ENCODE measurements around the gene PHLDA3.
A peak's percentile ranks its signal among the peaks of the same experiment; 100 is the strongest.

DNA sequence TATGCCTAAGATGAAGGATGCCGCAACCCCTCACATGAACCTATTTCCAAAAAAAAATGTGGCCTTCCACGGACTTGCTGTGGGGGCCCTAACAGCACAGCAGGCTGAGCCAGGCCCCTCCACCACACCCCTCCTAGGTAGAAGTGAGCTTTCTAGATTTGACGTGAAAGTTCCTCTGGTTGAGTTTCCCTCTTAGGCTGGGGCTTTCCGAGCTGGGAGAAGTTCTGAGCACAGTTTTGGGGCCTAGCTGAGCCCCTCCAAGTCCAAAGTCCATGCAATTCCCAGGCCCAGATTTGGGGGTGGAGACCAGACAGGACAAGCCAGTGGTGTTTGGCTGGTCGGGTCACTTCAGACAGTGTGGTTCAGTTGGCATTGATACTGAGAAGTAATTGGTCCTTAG, 13.8 kb upstream of the PHLDA3 start:
- TF ChIP-seq, protein P1, sequence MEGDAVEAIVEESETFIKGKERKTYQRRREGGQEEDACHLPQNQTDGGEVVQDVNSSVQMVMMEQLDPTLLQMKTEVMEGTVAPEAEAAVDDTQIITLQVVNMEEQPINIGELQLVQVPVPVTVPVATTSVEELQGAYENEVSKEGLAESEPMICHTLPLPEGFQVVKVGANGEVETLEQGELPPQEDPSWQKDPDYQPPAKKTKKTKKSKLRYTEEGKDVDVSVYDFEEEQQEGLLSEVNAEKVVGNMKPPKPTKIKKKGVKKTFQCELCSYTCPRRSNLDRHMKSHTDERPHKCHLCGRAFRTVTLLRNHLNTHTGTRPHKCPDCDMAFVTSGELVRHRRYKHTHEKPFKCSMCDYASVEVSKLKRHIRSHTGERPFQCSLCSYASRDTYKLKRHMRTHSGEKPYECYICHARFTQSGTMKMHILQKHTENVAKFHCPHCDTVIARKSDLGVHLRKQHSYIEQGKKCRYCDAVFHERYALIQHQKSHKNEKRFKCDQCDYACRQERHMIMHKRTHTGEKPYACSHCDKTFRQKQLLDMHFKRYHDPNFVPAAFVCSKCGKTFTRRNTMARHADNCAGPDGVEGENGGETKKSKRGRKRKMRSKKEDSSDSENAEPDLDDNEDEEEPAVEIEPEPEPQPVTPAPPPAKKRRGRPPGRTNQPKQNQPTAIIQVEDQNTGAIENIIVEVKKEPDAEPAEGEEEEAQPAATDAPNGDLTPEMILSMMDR (IDR thresholded peaks at IDR 0.05): no peak
- TF ChIP-seq POLR2AphosphoS5 (IDR thresholded peaks at IDR 0.05) (peak in 3 of 4 donors; percentile 26 to 80 (median 70)), POLR2A (IDR thresholded peaks at IDR 0.05) (no peak)

All from sigmoid colon (tissue), 4 donors.